ENCODE data around the gene GBP1. TPM values are rescaled to one million over a fixed set of nuclear protein-coding genes. Genes with fewer than 3 reads are reported as not detected.
"Not testable (repeated sequence)": the region's sequence is repeated elsewhere in the genome, so short reads cannot be mapped to it uniquely, and the experiment has no call there.

GBP1 gene
- total RNA-seq, 4 donors from 2014 or later = 21.1 to 51.8 (median 24.2) TPM

DNA sequence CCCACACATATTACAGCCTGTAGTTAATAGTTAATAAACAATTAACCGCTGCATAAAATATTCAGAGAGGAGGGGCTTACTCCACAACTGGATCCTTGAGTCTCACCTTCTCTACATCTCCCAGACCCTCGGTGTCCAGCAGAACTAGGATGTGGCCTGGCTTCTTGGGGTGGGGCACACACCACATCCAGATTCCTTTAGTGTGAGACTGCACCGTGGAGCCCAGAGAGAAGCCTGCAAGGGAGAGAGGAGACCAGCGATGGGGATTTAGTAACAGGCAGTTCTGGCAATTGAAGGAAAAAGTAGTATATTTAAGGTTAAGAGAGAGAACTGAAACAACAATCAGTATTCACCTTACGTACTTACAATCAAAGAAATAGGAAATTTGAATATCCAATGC lies 4.9 kb downstream of the GBP1 start:
- Histone ChIP-seq H3K4me3 (no peak overlapping the region), H3K27ac (no peak overlapping the region), H3K4me1 (peaks cover 0 to 40% (median 17%) of the 10 kb centered on the region in 4 donors), H3K36me3 (peaks cover 0 to 42% (median 15%) of the 10 kb centered on the region in 3 donors), H3K9me3 (no peaks in the 10 kb centered on the region), H3K27me3 (no peaks in the 10 kb centered on the region)
- DNase-seq (ENCODE audit: low spot score in 2 of 2) = no peak
- TF ChIP-seq EP300 (IDR thresholded peaks at IDR 0.05) = no peak
- TF ChIP-seq, protein P1, sequence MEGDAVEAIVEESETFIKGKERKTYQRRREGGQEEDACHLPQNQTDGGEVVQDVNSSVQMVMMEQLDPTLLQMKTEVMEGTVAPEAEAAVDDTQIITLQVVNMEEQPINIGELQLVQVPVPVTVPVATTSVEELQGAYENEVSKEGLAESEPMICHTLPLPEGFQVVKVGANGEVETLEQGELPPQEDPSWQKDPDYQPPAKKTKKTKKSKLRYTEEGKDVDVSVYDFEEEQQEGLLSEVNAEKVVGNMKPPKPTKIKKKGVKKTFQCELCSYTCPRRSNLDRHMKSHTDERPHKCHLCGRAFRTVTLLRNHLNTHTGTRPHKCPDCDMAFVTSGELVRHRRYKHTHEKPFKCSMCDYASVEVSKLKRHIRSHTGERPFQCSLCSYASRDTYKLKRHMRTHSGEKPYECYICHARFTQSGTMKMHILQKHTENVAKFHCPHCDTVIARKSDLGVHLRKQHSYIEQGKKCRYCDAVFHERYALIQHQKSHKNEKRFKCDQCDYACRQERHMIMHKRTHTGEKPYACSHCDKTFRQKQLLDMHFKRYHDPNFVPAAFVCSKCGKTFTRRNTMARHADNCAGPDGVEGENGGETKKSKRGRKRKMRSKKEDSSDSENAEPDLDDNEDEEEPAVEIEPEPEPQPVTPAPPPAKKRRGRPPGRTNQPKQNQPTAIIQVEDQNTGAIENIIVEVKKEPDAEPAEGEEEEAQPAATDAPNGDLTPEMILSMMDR (IDR thresholded peaks at IDR 0.05) = no peak
- no peak for TF ChIP-seq POLR2A (IDR thresholded peaks at IDR 0.05)
- 94% methylated on average over 5 of the region's 5 CpGs for WGBS, 2 donors

DNA sequence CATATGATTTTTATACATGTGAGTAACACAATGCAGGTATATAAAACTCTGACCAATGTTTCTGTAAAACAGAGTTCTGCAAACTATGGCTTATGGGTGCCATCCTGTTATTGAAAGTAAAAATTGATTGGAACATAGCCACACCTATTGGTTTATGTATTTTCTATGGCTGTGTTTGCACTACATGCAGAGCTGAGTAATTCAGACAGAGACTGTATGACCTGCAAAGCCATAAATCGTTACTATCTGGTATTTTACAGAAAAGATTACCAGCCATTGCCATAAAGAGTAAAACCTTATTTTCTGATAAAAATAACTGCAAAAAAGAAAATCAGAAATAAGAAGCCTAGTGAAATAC lies 13.1 kb downstream of the GBP1 start:
- Histone ChIP-seq H3K27ac (no peak overlapping the region), H3K4me1 (no peaks in the 10 kb centered on the region), H3K9me3 (no peaks in the 10 kb centered on the region), H3K36me3 (peaks cover 0 to 86% (median 9%) of the 10 kb centered on the region in 3 donors), H3K4me3 (no peak overlapping the region), H3K27me3 (no peaks in the 10 kb centered on the region)
- WGBS, 2 donors = 92 to 93% methylated on average over 1 of the region's 1 CpG
- no peak for DNase-seq (ENCODE audit: low spot score in 2 of 2)
- no peak for TF ChIP-seq EP300 (IDR thresholded peaks at IDR 0.05)
- TF ChIP-seq POLR2A (IDR thresholded peaks at IDR 0.05) = no peak
- TF ChIP-seq, protein P1 (IDR thresholded peaks at IDR 0.05) = no peak

DNA sequence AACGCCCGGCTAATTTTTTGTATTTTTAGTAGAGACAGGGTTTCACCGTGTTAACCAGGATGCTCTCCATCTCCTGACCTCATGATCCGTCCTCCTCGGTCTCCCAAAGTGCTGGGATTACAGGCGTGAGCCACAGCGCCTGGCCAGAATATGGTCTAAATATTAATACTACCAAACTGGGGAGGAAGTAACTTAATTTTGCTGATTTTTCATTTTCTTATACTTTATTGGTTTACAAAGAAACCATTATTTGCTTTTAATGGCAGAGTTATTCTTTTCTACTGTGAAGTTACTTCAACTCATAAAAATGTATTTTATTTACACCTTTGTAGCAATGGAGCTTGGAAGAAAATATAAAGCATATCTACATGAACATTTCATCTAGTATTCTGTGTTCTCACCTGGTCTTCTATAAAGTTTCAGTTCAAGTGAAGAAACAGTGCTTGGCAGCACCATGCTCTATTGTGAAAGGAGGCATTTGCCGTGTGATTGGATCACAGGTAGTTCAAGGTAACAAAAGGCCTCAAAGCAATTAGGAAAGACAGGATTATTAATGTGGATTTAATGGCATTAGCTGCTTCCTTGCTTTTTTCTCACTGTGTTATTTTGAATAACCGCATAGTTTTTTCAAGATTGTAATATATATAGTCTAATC lies 13.6 kb downstream of the GBP1 start:
- no peak for DNase-seq (ENCODE audit: low spot score in 2 of 2)
- 92 to 94% methylated on average over 9 of the region's 9 CpGs for WGBS, 2 donors
- no peak overlapping the region for H3K4me3 ChIP-seq
- H3K4me1 ChIP-seq = no peaks in the 10 kb centered on the region
- no peaks in the 10 kb centered on the region for H3K27me3 ChIP-seq
- H3K27ac ChIP-seq = no peak overlapping the region
- H3K36me3 ChIP-seq = peaks cover 0 to 81% (median 4%) of the 10 kb centered on the region in 3 donors
- TF ChIP-seq, protein P1 (IDR thresholded peaks at IDR 0.05) = no peak
- no peak for TF ChIP-seq POLR2A (IDR thresholded peaks at IDR 0.05)
- TF ChIP-seq EP300 (IDR thresholded peaks at IDR 0.05) = no peak
- no peaks in the 10 kb centered on the region for H3K9me3 ChIP-seq

DNA sequence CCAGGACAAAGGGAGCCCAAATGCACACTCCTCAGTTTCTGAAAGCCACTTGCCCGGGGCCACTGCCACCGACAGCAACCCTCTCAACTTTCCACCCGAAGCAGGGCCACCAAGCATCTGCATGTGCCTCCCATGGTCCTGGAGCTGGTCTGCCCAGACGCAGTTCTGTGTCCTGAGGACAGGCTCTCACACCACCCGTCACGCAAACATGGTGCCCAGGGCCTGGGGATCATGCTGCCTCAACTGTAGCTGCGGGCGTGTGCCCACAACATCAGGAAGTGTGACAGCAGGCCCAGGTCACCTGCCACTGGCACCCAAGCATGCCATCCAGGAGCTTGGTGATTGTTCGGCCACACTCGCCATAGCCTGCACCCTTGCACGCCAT lies 14.4 kb downstream of the GBP1 start:
- TF ChIP-seq POLR2A (IDR thresholded peaks at IDR 0.05) = no peak
- no peak for TF ChIP-seq EP300 (IDR thresholded peaks at IDR 0.05)
- TF ChIP-seq, protein P1 (IDR thresholded peaks at IDR 0.05) = no peak
- 96 to 97% methylated on average over 5 to 10 of the region's 11 CpGs for whole genome bisulfite sequencing, 2 donors
- Histone ChIP-seq H3K36me3 (peaks cover 0 to 73% (median 0%) of the 10 kb centered on the region in 3 donors), H3K27me3 (no peaks in the 10 kb centered on the region), H3K4me3 (no peak overlapping the region), H3K4me1 (no peaks in the 10 kb centered on the region), H3K9me3 (no peaks in the 10 kb centered on the region), H3K27ac (no peak overlapping the region)
- DNase-seq (ENCODE audit: low spot score in 2 of 2) = no peak

DNA sequence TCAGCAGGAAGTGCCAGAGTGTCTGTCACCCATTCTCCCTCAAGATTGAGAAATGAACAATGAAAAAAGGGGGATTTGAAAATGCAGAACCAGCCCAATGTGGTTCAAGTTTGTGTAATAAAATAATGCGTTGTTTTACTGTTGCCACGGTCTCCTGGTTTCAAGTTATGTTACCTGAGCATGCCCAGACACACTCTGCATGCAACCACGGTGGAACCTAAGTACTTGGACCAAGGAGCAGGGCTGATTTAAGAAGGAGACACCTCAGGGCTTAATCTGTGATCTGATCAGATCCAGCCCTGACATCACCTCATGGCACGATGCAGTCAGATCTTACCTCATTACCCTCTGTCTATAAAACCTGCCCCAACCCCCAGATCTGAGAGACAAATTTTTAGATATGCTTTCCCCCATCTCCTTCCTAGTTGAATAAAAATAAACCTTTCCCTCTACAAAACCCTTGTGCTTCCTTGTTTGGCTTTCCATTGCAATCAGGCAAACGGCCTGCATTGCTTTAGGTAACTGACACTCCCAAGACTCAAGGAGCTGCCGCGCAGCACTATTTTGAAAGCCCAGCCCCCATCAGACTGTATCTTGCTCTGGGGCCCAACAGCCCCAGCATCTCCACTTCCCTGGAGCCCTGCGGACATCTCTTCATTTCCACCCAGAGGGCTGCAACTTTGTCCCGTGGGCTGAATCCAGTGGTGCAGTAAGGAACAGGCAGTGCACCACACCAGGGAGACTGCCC lies 14.9 kb downstream of the GBP1 start:
- peaks cover 0 to 67% (median 0%) of the 10 kb centered on the region in 3 donors for H3K36me3 ChIP-seq
- not testable (repeated sequence) for H3K9me3 ChIP-seq; H3K27ac ChIP-seq; H3K4me3 ChIP-seq; DNase-seq (ENCODE audit: low spot score in 2 of 2); H3K4me1 ChIP-seq; H3K27me3 ChIP-seq
- 79 to 92% methylated on average over 8 to 9 of the region's 9 CpGs for WGBS, 2 donors

DNA sequence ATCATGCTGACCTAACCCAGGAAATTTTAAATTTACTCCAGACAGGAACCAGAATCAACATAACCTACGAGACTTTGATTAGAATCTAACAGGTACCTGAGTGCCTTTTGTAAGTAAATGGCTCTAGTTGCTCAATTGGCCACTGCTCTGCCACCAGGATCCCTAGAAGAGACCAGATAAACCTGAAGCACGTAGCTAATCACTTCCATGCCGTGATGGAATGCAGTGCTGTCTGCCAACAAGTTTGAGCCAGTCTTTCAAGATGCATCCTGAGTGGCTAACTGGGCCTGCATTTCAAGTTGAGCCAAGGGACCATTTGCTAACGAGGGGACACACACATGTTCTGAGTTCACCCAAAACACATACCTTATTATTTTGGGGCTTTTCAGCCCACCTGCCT lies 15.8 kb downstream of the GBP1 start:
- peaks cover 0 to 61% (median 0%) of the 10 kb centered on the region in 3 donors for H3K36me3 ChIP-seq
- 88 to 100% methylated on average over 1 to 2 of the region's 4 CpGs for WGBS, 2 donors
- not testable (repeated sequence) for H3K27me3 ChIP-seq; H3K4me3 ChIP-seq; H3K9me3 ChIP-seq; H3K27ac ChIP-seq; DNase-seq (ENCODE audit: low spot score in 2 of 2); H3K4me1 ChIP-seq
